IMR-90 (cell line): ENCODE results near the gene CHAT. TPM values are rescaled to one million over a fixed set of nuclear protein-coding genes. Genes with fewer than 3 reads are reported as not detected.

Source experiments
- ATAC-seq: fragments of 200-7000 bp; cut with Tn5 transposase; 2 replicates; pipeline ENCODE4 v1.9.1; 2020; ENCODE audit warnings: low read depth, mild to moderate bottlenecking, moderate library complexity
- BruUV-seq: library from RNA; stranded (reverse); fragments of 400-500 nt; replicated peaks from 2 replicates; lab custom pipeline; 2021; lab: Mats Ljungman, UMichigan
- CTCF ChIA-PET: fragments of 300-600 bp; formaldehyde crosslinking; extraction: SDS; loops from one replicate; lab custom pipeline; 2021; ENCODE audit warnings: antibody characterized with exemption; lab: Yijun Ruan, JAX
- POLR2A ChIA-PET: fragments of 300-600 bp; sonication (Branson Sonifier 250); formaldehyde crosslinking; loops from one replicate; lab custom pipeline; 2022; ENCODE audit warnings: antibody characterized with exemption; ENCODE audit not compliant: unreplicated experiment; lab: Charles Lee
- DNase-seq: peaks from one replicate; pipeline ENCODE4 v3.0.0; 2013
- H2AFZ ChIP-seq: replicated peaks from 2 replicates; pipeline ENCODE3; 2013; ENCODE audit warnings: low read length, mild to moderate bottlenecking; ENCODE audit not compliant: poor library complexity
- H2AK5ac ChIP-seq: 2 replicates; pipeline ENCODE4 v1.6.1; 2013; ENCODE audit warnings: low read depth, low read length, inconsistent platforms
- H2AK9ac ChIP-seq: replicated peaks from 2 replicates; pipeline ENCODE3; 2013; ENCODE audit warnings: mild to moderate bottlenecking, low read depth, low read length, moderate library complexity; ENCODE audit not compliant: poor library complexity
- H2BK120ac ChIP-seq: 2 replicates; pipeline ENCODE4 v1.6.1; 2013; ENCODE audit warnings: low read depth, low read length, inconsistent platforms
- H2BK15ac ChIP-seq: 3 replicates; pipeline ENCODE4 v1.6.1; 2013; ENCODE audit warnings: low read depth, low read length, inconsistent platforms
- H2BK20ac ChIP-seq: 2 replicates; pipeline ENCODE4 v1.6.1; 2013; ENCODE audit warnings: low read depth, mild to moderate bottlenecking, inconsistent platforms, low read length, moderate library complexity
- H2BK5ac ChIP-seq: 2 replicates; pipeline ENCODE4 v1.6.1; 2013; ENCODE audit warnings: mild to moderate bottlenecking, low read depth, low read length, inconsistent platforms; ENCODE audit not compliant: poor library complexity, severe bottlenecking
- H3K14ac ChIP-seq: replicated peaks from 2 replicates; pipeline ENCODE4 v1.6.1; 2013; ENCODE audit warnings: low read depth, low read length, inconsistent platforms
- H3K18ac ChIP-seq: 2 replicates; pipeline ENCODE4 v1.6.1; 2013; ENCODE audit warnings: low read depth, low read length, control low read depth
- H3K23ac ChIP-seq: 2 replicates; pipeline ENCODE4 v1.6.1; 2013; ENCODE audit warnings: low read depth, low read length, inconsistent platforms
- H3K27ac ChIP-seq: 2 replicates; pipeline ENCODE4 v1.5.1; 2013; ENCODE audit warnings: mild to moderate bottlenecking, control low read depth, low read length; ENCODE audit not compliant: insufficient read depth
- H3K27me3 ChIP-seq: 2 replicates; pipeline ENCODE4 v1.6.1; 2013; ENCODE audit warnings: low read length; ENCODE audit not compliant: control insufficient read depth, insufficient read depth
- H3K36me3 ChIP-seq: 2 replicates; pipeline ENCODE4 v1.6.1; 2013; ENCODE audit warnings: low read length, mixed read lengths; ENCODE audit not compliant: control insufficient read depth, insufficient read depth
- H3K4ac ChIP-seq: 2 replicates; pipeline ENCODE4 v1.6.1; 2013; ENCODE audit warnings: low read depth, low read length, inconsistent platforms
- H3K4me1 ChIP-seq: 2 replicates; pipeline ENCODE4 v1.6.1; 2013; ENCODE audit warnings: low read length, mixed read lengths; ENCODE audit not compliant: control insufficient read depth, insufficient read depth
- H3K4me2 ChIP-seq: 2 replicates; pipeline ENCODE4 v1.6.1; 2013; ENCODE audit warnings: low read depth, mild to moderate bottlenecking, control low read depth, low read length, moderate library complexity
- H3K4me3 ChIP-seq: 2 replicates; pipeline ENCODE4 v1.5.1; 2013; ENCODE audit warnings: low read depth, mild to moderate bottlenecking, control low read depth, low read length, moderate library complexity; ENCODE audit not compliant: insufficient read depth
- H3K56ac ChIP-seq: 2 replicates; pipeline ENCODE4 v1.6.1; 2013; ENCODE audit warnings: low read length, inconsistent platforms; ENCODE audit not compliant: insufficient read depth; ENCODE audit errors: extremely low read depth
- H3K79me1 ChIP-seq, 2 experiments: 2 replicates each; pipeline ENCODE4 v1.6.1; 2013; ENCODE audit warnings: low read length in 2 of 2, inconsistent platforms in 1 of 2, low read depth in 1 of 2
- H3K9ac ChIP-seq: 2 replicates; pipeline ENCODE4 v1.6.1; 2013; ENCODE audit warnings: low read depth, low read length, control low read depth
- H3K9me1 ChIP-seq: 2 replicates; pipeline ENCODE4 v1.6.1; 2013; ENCODE audit warnings: low read length, inconsistent platforms; ENCODE audit not compliant: insufficient read depth
- H3K9me3 ChIP-seq: 2 replicates; pipeline ENCODE4 v1.6.1; 2013; ENCODE audit warnings: low read length; ENCODE audit not compliant: control insufficient read depth, insufficient read depth
- H4K20me1 ChIP-seq: 2 replicates; pipeline ENCODE4 v1.6.1; 2013; ENCODE audit warnings: low read length, inconsistent platforms; ENCODE audit not compliant: insufficient read depth
- H4K5ac ChIP-seq: 2 replicates; pipeline ENCODE4 v1.6.1; 2013; ENCODE audit warnings: mild to moderate bottlenecking, low read depth, low read length, control low read depth
- H4K8ac ChIP-seq, 2 experiments: 2 replicates each; pipeline ENCODE4 v1.6.1; 2013; ENCODE audit warnings: low read depth in 2 of 2, low read length in 2 of 2, control low read depth in 1 of 2, inconsistent platforms in 1 of 2
- H4K91ac ChIP-seq: 2 replicates; pipeline ENCODE4 v1.6.1; 2013; ENCODE audit warnings: low read depth, low read length, inconsistent platforms; ENCODE audit not compliant: insufficient read depth
- CHD1 ChIP-seq: IDR thresholded peaks from 2 replicates; pipeline ENCODE4 v1.6.1; 2012; ENCODE audit warnings: low read depth, low read length, improper control_type of control experiment
- MAFK ChIP-seq: IDR thresholded peaks from 2 replicates; pipeline ENCODE4 v1.6.1; 2012; ENCODE audit warnings: low read depth, low read length, improper control_type of control experiment
- MAZ ChIP-seq: IDR thresholded peaks from 2 replicates; pipeline ENCODE4 v1.6.1; 2012; ENCODE audit warnings: low read depth, mild to moderate bottlenecking, low read length, improper control_type of control experiment, moderate library complexity, borderline replicate concordance
- MXI1 ChIP-seq: IDR thresholded peaks from 2 replicates; pipeline ENCODE4 v1.6.1; 2012; ENCODE audit warnings: low read depth, mild to moderate bottlenecking, low read length, moderate library complexity, borderline replicate concordance
- NFE2L2 ChIP-seq: fragments of 150-350 bp; IDR thresholded peaks from 2 replicates; pipeline ENCODE4 v1.6.1; 2016; ENCODE audit warnings: low read depth, mild to moderate bottlenecking, low read length
- POLR2A ChIP-seq: IDR thresholded peaks from 2 replicates; pipeline ENCODE4 v1.6.1; 2012; ENCODE audit warnings: mild to moderate bottlenecking, low read depth, low read length
- RFX5 ChIP-seq: IDR thresholded peaks from 2 replicates; pipeline ENCODE4 v1.8.0; 2012; ENCODE audit warnings: low read depth, mild to moderate bottlenecking, low read length, moderate library complexity
- SMC3 ChIP-seq: fragments of 150-350 bp; IDR thresholded peaks from 2 replicates; pipeline ENCODE4 v1.6.1; 2016; ENCODE audit warnings: low read depth, mild to moderate bottlenecking, antibody characterized with exemption, low read length, moderate library complexity
- WGBS, 2 experiments: methylation state at CpG; one replicate each; pipeline versions ENCODE4 v1.1.5 to v1.1.7; 2013; ENCODE audit warnings: missing lambda C conversion rate in 2 of 2; ENCODE audit not compliant: insufficient read length in 1 of 2; ENCODE audit errors: extremely low coverage in 2 of 2; 5-methylcytosine and 5-hydroxymethylcytosine counted together
- dilution Hi-C: fragments of 300-500 bp; cut with HindIII; formaldehyde crosslinking; loops from one replicate; pipeline ENCODE4 v1.14.3; 2018; ENCODE audit warnings: low sequenced_read_pairs; ENCODE audit not compliant: unreplicated experiment
- in situ Hi-C: fragments of 300-500 bp; cut with MboI; formaldehyde crosslinking; loops from 3 replicates; pipeline ENCODE4 v1.14.3; 2019; ENCODE audit warnings: low sequenced_read_pairs, inconsistent platforms, mixed read lengths
- intact Hi-C: fragments of 100-400 bp; cut with micrococcal nuclease; formaldehyde crosslinking; loops from 2 replicates; pipeline ENCODE4 v1.10.0; 2022
- polyA plus RNA-seq, 3 experiments: library from polyadenylated mRNA; depleted of rRNA; stranded (reverse); fragments of >200 nt; gene quantifications; 2 replicates each; pipeline ENCODE4 v1.2.3, GENCODE V29; 2012; ENCODE audit warnings: low replicate concordance in 1 of 3
- total RNA-seq: library from RNA; depleted of rRNA; stranded (reverse); fragments of >200 nt; gene quantifications from 2 replicates; pipeline ENCODE4 v1.2.3, GENCODE V29; 2012
- TF ChIP-seq, protein P1 (sequence below): conservative IDR thresholded peaks from 2 replicates; pipeline ENCODE4 v1.5.1; 2012; ENCODE audit warnings: mild to moderate bottlenecking, low read depth, low read length, improper control_type of control experiment
- TF ChIP-seq, protein P2 (sequence below): fragments of 150-350 bp; IDR thresholded peaks from 2 replicates; pipeline ENCODE4 v1.6.1; 2016; ENCODE audit warnings: low read depth, mild to moderate bottlenecking, low read length, moderate library complexity, borderline replicate concordance
- TF ChIP-seq, protein P3 (sequence below): fragments of 150-350 bp; IDR thresholded peaks from 2 replicates; pipeline ENCODE4 v1.6.1; 2017; ENCODE audit warnings: mild to moderate bottlenecking, antibody characterized with exemption, low read length, low read depth

Gene CHAT
- total and polyA plus RNA-seq, 2 of the 4 experiments (the other 2 are of a cell fraction), result not detected

GRCh38 chr10:49599546-49599945, 14.3 kb upstream of the CHAT start (continued):
- TF ChIP-seq, protein P1, sequence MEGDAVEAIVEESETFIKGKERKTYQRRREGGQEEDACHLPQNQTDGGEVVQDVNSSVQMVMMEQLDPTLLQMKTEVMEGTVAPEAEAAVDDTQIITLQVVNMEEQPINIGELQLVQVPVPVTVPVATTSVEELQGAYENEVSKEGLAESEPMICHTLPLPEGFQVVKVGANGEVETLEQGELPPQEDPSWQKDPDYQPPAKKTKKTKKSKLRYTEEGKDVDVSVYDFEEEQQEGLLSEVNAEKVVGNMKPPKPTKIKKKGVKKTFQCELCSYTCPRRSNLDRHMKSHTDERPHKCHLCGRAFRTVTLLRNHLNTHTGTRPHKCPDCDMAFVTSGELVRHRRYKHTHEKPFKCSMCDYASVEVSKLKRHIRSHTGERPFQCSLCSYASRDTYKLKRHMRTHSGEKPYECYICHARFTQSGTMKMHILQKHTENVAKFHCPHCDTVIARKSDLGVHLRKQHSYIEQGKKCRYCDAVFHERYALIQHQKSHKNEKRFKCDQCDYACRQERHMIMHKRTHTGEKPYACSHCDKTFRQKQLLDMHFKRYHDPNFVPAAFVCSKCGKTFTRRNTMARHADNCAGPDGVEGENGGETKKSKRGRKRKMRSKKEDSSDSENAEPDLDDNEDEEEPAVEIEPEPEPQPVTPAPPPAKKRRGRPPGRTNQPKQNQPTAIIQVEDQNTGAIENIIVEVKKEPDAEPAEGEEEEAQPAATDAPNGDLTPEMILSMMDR, result no peak
- TF ChIP-seq POLR2A (no peak), MXI1 (no peak)

DNA sequence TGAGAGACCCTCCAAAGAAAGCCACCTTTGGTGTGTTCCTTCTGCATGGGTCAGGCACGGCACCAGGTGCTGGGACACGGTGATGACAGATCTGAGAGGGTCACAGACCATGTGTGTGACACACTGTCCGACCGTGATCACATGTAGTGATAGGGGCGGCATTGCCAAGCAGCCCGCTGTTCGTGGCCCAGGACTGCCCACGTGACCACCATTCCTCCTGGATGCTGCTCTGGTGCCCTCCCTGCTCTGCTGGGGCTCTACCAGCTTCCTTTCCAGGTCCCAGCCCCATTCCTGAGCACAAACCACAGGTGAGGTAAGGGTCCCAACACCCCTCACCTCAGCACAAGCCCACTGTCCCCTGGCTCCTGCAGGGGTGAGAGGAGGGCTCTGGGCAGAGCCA, 13.8 kb upstream of the CHAT start:
- Histone ChIP-seq H2BK15ac (no peak overlapping the region), H3K4me2 (no peak overlapping the region), H3K4me1 (peaks cover 2% of the 10 kb centered on the region; the same call in 1 of the 2 replicates), H4K20me1 (no peaks in the 10 kb centered on the region), H2AK5ac (no peak overlapping the region), H2BK20ac (no peak overlapping the region), H3K27ac (no peak overlapping the region), H2AFZ (no peak overlapping the region), H3K18ac (no peak overlapping the region), H2AK9ac (no peak overlapping the region), H4K5ac (no peak overlapping the region), H4K8ac (no peak overlapping the region), H3K9me3 (no peaks in the 10 kb centered on the region), H3K79me1 (no peaks in the 10 kb centered on the region), H3K4ac (no peak overlapping the region), H2BK120ac (no peak overlapping the region), H3K9me1 (no peaks in the 10 kb centered on the region; the same call in 1 of the 2 replicates), H3K23ac (no peak overlapping the region), H3K36me3 (no peaks in the 10 kb centered on the region), H4K91ac (no peak overlapping the region), H3K56ac (no peak overlapping the region), H3K27me3 (peaks cover 25% of the 10 kb centered on the region; the same call in 1 of the 2 replicates), H2BK5ac (no peak overlapping the region), H3K9ac (no peak overlapping the region), H3K4me3 (no peak overlapping the region), H3K14ac (no peak overlapping the region)
- POLR2A ChIA-PET, result no interaction called here
- in situ Hi-C loops, result no loop called here
- DNase-seq (no peak), ATAC-seq (no peak)
- dilution Hi-C loops, result no loop called here
- CTCF ChIA-PET, result no interaction called here
- no TSS peak for BruUV-seq
- intact Hi-C loops, result no loop called here
- 30% methylated on average over 2 of the region's 8 CpGs; no CpG with 5 or more reads in 1 of the 2 experiments for WGBS, 2 experiments
- TF ChIP-seq, protein P2, sequence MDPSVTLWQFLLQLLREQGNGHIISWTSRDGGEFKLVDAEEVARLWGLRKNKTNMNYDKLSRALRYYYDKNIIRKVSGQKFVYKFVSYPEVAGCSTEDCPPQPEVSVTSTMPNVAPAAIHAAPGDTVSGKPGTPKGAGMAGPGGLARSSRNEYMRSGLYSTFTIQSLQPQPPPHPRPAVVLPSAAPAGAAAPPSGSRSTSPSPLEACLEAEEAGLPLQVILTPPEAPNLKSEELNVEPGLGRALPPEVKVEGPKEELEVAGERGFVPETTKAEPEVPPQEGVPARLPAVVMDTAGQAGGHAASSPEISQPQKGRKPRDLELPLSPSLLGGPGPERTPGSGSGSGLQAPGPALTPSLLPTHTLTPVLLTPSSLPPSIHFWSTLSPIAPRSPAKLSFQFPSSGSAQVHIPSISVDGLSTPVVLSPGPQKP, result no peak
- no peak for TF ChIP-seq CHD1
- TF ChIP-seq SMC3, result no peak
- TF ChIP-seq, protein P1, result no peak
- TF ChIP-seq, protein P3, sequence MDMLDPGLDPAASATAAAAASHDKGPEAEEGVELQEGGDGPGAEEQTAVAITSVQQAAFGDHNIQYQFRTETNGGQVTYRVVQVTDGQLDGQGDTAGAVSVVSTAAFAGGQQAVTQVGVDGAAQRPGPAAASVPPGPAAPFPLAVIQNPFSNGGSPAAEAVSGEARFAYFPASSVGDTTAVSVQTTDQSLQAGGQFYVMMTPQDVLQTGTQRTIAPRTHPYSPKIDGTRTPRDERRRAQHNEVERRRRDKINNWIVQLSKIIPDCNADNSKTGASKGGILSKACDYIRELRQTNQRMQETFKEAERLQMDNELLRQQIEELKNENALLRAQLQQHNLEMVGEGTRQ, result no peak
- TF ChIP-seq MAFK, result no peak
- no peak for TF ChIP-seq MAZ
- no peak for TF ChIP-seq POLR2A
- no peak for TF ChIP-seq NFE2L2
- no peak for TF ChIP-seq RFX5
